Measurements from ENCODE around the gene PTGER1. TPM values are rescaled to one million over a fixed set of nuclear protein-coding genes. Genes with fewer than 3 reads are reported as not detected.

PTGER1 gene
- total RNA-seq, 1 experiment from 2014 or later = 0.63 TPM

GRCh38 chr19:14507704-14508542 is 32.8 kb upstream of the PTGER1 start:
- H4K5ac ChIP-seq (ENCODE audit: insufficient read length, low read depth, low read length) = no peak overlapping the region
- H3K27me3 Mint-ChIP-seq (ENCODE audit: low read depth) = peaks cover 6% of the 10 kb centered on the region
- H2BK20ac ChIP-seq (ENCODE audit: low read depth, low read length, poor library complexity, severe bottlenecking) = no peak overlapping the region
- no peak overlapping the region for H3K4me2 ChIP-seq (ENCODE audit: insufficient read depth, insufficient read length, low read length)
- no peak for DNase-seq
- no peaks in the 10 kb centered on the region for H4K20me1 ChIP-seq (ENCODE audit: control insufficient read depth, insufficient read depth, insufficient read length)
- H3K4me3 Mint-ChIP-seq = no peak overlapping the region
- H3K27ac ChIP-seq (ENCODE audit: insufficient read length, low read depth, low read length) = no peak overlapping the region
- TF ChIP-seq CTCF (conservative IDR thresholded peaks at IDR 0.05) = no peak
- no peak overlapping the region for H4K8ac ChIP-seq (replicated peaks; ENCODE audit: insufficient read length, low read depth, low read length)
- peaks cover 5 to 14% of the 10 kb centered on the region in 2 experiments; a peak in 3 of 4 replicates for H3K4me1 Mint-ChIP-seq
- H3K79me1 ChIP-seq (ENCODE audit: insufficient read depth, low read depth, low read length, poor library complexity, severe bottlenecking) = no peaks in the 10 kb centered on the region
- H3K9me3 Mint-ChIP-seq = no peaks in the 10 kb centered on the region
- no peaks in the 10 kb centered on the region for H3K4me1 ChIP-seq (ENCODE audit: insufficient read depth, low read length)
- no peak overlapping the region for H3K23ac ChIP-seq (ENCODE audit: insufficient read length, low read depth, low read length)
- H4K91ac ChIP-seq (ENCODE audit: insufficient read length, low read depth, low read length) = no peak overlapping the region
- H3K79me2 ChIP-seq (ENCODE audit: insufficient read depth, low read length) = no peaks in the 10 kb centered on the region
- no peak overlapping the region for H3T11ph ChIP-seq (ENCODE audit: low read length)
- H2BK120ac ChIP-seq (ENCODE audit: low read depth, low read length, poor library complexity, severe bottlenecking) = no peak overlapping the region
- no peak overlapping the region for H3K27ac Mint-ChIP-seq
- H2AFZ ChIP-seq (ENCODE audit: low read length) = no peak overlapping the region
- H3K4ac ChIP-seq (ENCODE audit: low read depth, low read length) = no peak overlapping the region
- H3K9ac ChIP-seq (ENCODE audit: extremely low read depth, insufficient read length, low read length) = no peak overlapping the region
- H2BK12ac ChIP-seq (ENCODE audit: insufficient read length, low read depth, low read length) = no peak overlapping the region
- H2AK5ac ChIP-seq (ENCODE audit: insufficient read length, low read length) = no peak overlapping the region
- H3K18ac ChIP-seq (ENCODE audit: insufficient read length, low read depth, low read length) = no peak overlapping the region
- H2BK5ac ChIP-seq (ENCODE audit: insufficient read length, low read length) = no peak overlapping the region
- H3K56ac ChIP-seq (ENCODE audit: insufficient read length, low read depth, low read length) = no peak overlapping the region
- no peaks in the 10 kb centered on the region for H3K23me2 ChIP-seq (ENCODE audit: insufficient read length, low read depth, low read length, poor library complexity, severe bottlenecking)
- no peak overlapping the region for H2BK15ac ChIP-seq (ENCODE audit: low read depth, low read length)
- no peak overlapping the region for H3K14ac ChIP-seq (ENCODE audit: insufficient read depth, low read length)
- no peaks in the 10 kb centered on the region for H3K36me3 Mint-ChIP-seq (ENCODE audit: insufficient read depth in 1 of 3, low read depth in 3 of 3)
- H3K9me3 ChIP-seq (ENCODE audit: control insufficient read depth, low read depth, low read length) = no peaks in the 10 kb centered on the region
- no CpG with 5 or more reads among the region's 12 CpGs for WGBS (ENCODE audit: extremely low coverage, insufficient read length, low lambda C conversion rate)
- H3K27me3 ChIP-seq (ENCODE audit: insufficient read depth, low read length) = no peaks in the 10 kb centered on the region
